H9 (cell line): ENCODE results near the gene AP3D1. TPM values are rescaled to one million over a fixed set of nuclear protein-coding genes. Genes with fewer than 3 reads are reported as not detected.

Source experiments
- DNase-seq: peaks from one replicate; pipeline ENCODE4 v3.0.0-alpha.2; 2017
- H2AFZ ChIP-seq: one replicate; pipeline ENCODE4 v1.6.1; 2013; ENCODE audit warnings: mild to moderate bottlenecking, low read length, control low read depth, moderate library complexity
- H2AK5ac ChIP-seq: 2 replicates; pipeline ENCODE4 v1.6.1; 2013; ENCODE audit warnings: low read length, control low read depth, mixed read lengths; ENCODE audit not compliant: insufficient read length
- H2BK120ac ChIP-seq: one replicate; pipeline ENCODE4 v1.6.1; 2013; ENCODE audit warnings: low read depth, mild to moderate bottlenecking, low read length, control low read depth, inconsistent platforms; ENCODE audit not compliant: poor library complexity, severe bottlenecking
- H2BK12ac ChIP-seq: 2 replicates; pipeline ENCODE4 v1.6.1; 2013; ENCODE audit warnings: low read length, control low read depth, mixed read lengths, low read depth; ENCODE audit not compliant: insufficient read length
- H2BK15ac ChIP-seq: 2 replicates; pipeline ENCODE4 v1.6.1; 2013; ENCODE audit warnings: low read depth, low read length, control low read depth
- H2BK20ac ChIP-seq: one replicate; pipeline ENCODE4 v1.6.1; 2013; ENCODE audit warnings: low read depth, mild to moderate bottlenecking, low read length, control low read depth, inconsistent platforms; ENCODE audit not compliant: poor library complexity, severe bottlenecking
- H2BK5ac ChIP-seq: 2 replicates; pipeline ENCODE4 v1.6.1; 2013; ENCODE audit warnings: low read length, control low read depth, mixed read lengths; ENCODE audit not compliant: insufficient read length
- H3K14ac ChIP-seq: 2 replicates; pipeline ENCODE4 v1.6.1; 2013; ENCODE audit warnings: low read length, control low read depth; ENCODE audit not compliant: insufficient read depth
- H3K18ac ChIP-seq: 2 replicates; pipeline ENCODE4 v1.6.1; 2013; ENCODE audit warnings: low read depth, mild to moderate bottlenecking, mixed read lengths, low read length, control low read depth; ENCODE audit not compliant: insufficient read length
- H3K23ac ChIP-seq: 2 replicates; pipeline ENCODE4 v1.6.1; 2013; ENCODE audit warnings: low read length, control low read depth, mixed read lengths, low read depth; ENCODE audit not compliant: insufficient read length
- H3K23me2 ChIP-seq: 2 replicates; pipeline ENCODE4 v1.6.1; 2013; ENCODE audit warnings: low read depth, mild to moderate bottlenecking, mixed read lengths, low read length, control low read depth; ENCODE audit not compliant: insufficient read length, poor library complexity, severe bottlenecking
- H3K27ac ChIP-seq: 2 replicates; pipeline ENCODE4 v1.5.1; 2013; ENCODE audit warnings: low read length, control low read depth, mixed read lengths, low read depth; ENCODE audit not compliant: insufficient read length
- H3K27me3 ChIP-seq: 2 replicates; pipeline ENCODE4 v1.6.1; 2013; ENCODE audit warnings: low read length, control low read depth, inconsistent platforms; ENCODE audit not compliant: insufficient read depth
- H3K4ac ChIP-seq: 2 replicates; pipeline ENCODE4 v1.6.1; 2013; ENCODE audit warnings: low read depth, mild to moderate bottlenecking, control low read depth, inconsistent platforms, low read length, moderate library complexity
- H3K4me1 ChIP-seq: 2 replicates; pipeline ENCODE4 v1.6.1; 2013; ENCODE audit warnings: low read length, control low read depth, inconsistent platforms; ENCODE audit not compliant: insufficient read depth
- H3K4me2 ChIP-seq: 2 replicates; pipeline ENCODE4 v1.6.1; 2013; ENCODE audit warnings: low read length, control low read depth, mixed read lengths; ENCODE audit not compliant: insufficient read length, insufficient read depth
- H3K56ac ChIP-seq: 2 replicates; pipeline ENCODE4 v1.6.1; 2013; ENCODE audit warnings: low read depth, mild to moderate bottlenecking, mixed read lengths, low read length, control low read depth; ENCODE audit not compliant: insufficient read length
- H3K79me1 ChIP-seq: 2 replicates; pipeline ENCODE4 v1.6.1; 2013; ENCODE audit warnings: low read depth, mild to moderate bottlenecking, moderate library complexity, low read length, control low read depth, inconsistent platforms; ENCODE audit not compliant: insufficient read depth, poor library complexity, severe bottlenecking
- H3K79me2 ChIP-seq: 2 replicates; pipeline ENCODE4 v1.6.1; 2013; ENCODE audit warnings: low read length, control low read depth, inconsistent platforms; ENCODE audit not compliant: insufficient read depth
- H3K9ac ChIP-seq: 2 replicates; pipeline ENCODE4 v1.6.1; 2013; ENCODE audit warnings: low read length, control low read depth, mixed read lengths; ENCODE audit not compliant: insufficient read length; ENCODE audit errors: extremely low read depth
- H3K9me3 ChIP-seq: one replicate; pipeline ENCODE4 v1.6.1; 2013; ENCODE audit warnings: low read depth, low read length, inconsistent platforms; ENCODE audit not compliant: control insufficient read depth
- H3T11ph ChIP-seq: one replicate; pipeline ENCODE4 v1.6.1; 2013; ENCODE audit warnings: mild to moderate bottlenecking, low read length, control low read depth, inconsistent platforms
- H4K20me1 ChIP-seq: one replicate; pipeline ENCODE4 v1.6.1; 2013; ENCODE audit not compliant: control insufficient read depth, insufficient read length, insufficient read depth
- H4K5ac ChIP-seq: 2 replicates; pipeline ENCODE4 v1.6.1; 2013; ENCODE audit warnings: low read depth, mild to moderate bottlenecking, mixed read lengths, low read length, control low read depth; ENCODE audit not compliant: insufficient read length
- H4K8ac ChIP-seq: replicated peaks from 2 replicates; pipeline ENCODE4 v1.6.1; 2013; ENCODE audit warnings: low read length, control low read depth, mixed read lengths, low read depth; ENCODE audit not compliant: insufficient read length
- H4K91ac ChIP-seq: 2 replicates; pipeline ENCODE4 v1.6.1; 2013; ENCODE audit warnings: low read depth, mild to moderate bottlenecking, moderate library complexity, mixed read lengths, low read length, control low read depth; ENCODE audit not compliant: insufficient read length
- H3K27ac Mint-ChIP-seq, 3 experiments: 2 replicates in 2 of 3; 3 replicates in 1 of 3; pipeline ENCODE4 v1.8.0; 2020 to 2021; ENCODE audit warnings: mixed read lengths in 3 of 3, mild to moderate bottlenecking in 1 of 3, moderate library complexity in 1 of 3
- H3K27me3 Mint-ChIP-seq: 2 replicates; pipeline ENCODE4 v1.8.0; 2021; ENCODE audit warnings: low read depth, mild to moderate bottlenecking, moderate library complexity, mixed read lengths
- H3K36me3 Mint-ChIP-seq, 3 experiments: 2 replicates in 2 of 3; 3 replicates in 1 of 3; pipeline ENCODE4 v1.8.0; 2020 to 2021; ENCODE audit warnings: low read depth in 3 of 3, mixed read lengths in 3 of 3; ENCODE audit not compliant: insufficient read depth in 1 of 3
- H3K4me1 Mint-ChIP-seq, 2 experiments: 2 replicates each; pipeline ENCODE4 v1.8.0; 2020; ENCODE audit warnings: mixed read lengths in 2 of 2
- H3K4me3 Mint-ChIP-seq, 2 experiments: 2 replicates in 1 of 2; 3 replicates in 1 of 2; pipeline ENCODE4 v1.8.0; 2020 to 2021; ENCODE audit warnings: mild to moderate bottlenecking in 2 of 2, mixed read lengths in 2 of 2, moderate library complexity in 1 of 2
- H3K9me3 Mint-ChIP-seq, 2 experiments: 2 replicates in 1 of 2; 3 replicates in 1 of 2; pipeline ENCODE4 v1.8.0; 2020; ENCODE audit warnings: mild to moderate bottlenecking in 2 of 2, mixed read lengths in 2 of 2, moderate library complexity in 1 of 2
- WGBS: extraction: QIAGEN DNeasy Blood & Tissue Kit; methylation state at CpG from one replicate; pipeline ENCODE4 v1.1.7; 2013; ENCODE audit warnings: missing lambda C conversion rate, low lambda C conversion rate, mixed read lengths; ENCODE audit not compliant: insufficient read length; ENCODE audit errors: extremely low coverage; 5-methylcytosine and 5-hydroxymethylcytosine counted together
- total RNA-seq: library from RNA; stranded (reverse); gene quantifications from 2 replicates; pipeline ENCODE4 v1.2.1, GENCODE V29; 2021
- TF ChIP-seq, protein P1 (sequence below): fragments of 200-600 bp; sonication (generic); conservative IDR thresholded peaks from 3 replicates; pipeline ENCODE4 v1.8.0; 2021; ENCODE audit warnings: antibody characterized with exemption, mild to moderate bottlenecking

The AP3D1 gene
- total RNA-seq, 1 experiment from 2014 or later, result 142 TPM

DNA sequence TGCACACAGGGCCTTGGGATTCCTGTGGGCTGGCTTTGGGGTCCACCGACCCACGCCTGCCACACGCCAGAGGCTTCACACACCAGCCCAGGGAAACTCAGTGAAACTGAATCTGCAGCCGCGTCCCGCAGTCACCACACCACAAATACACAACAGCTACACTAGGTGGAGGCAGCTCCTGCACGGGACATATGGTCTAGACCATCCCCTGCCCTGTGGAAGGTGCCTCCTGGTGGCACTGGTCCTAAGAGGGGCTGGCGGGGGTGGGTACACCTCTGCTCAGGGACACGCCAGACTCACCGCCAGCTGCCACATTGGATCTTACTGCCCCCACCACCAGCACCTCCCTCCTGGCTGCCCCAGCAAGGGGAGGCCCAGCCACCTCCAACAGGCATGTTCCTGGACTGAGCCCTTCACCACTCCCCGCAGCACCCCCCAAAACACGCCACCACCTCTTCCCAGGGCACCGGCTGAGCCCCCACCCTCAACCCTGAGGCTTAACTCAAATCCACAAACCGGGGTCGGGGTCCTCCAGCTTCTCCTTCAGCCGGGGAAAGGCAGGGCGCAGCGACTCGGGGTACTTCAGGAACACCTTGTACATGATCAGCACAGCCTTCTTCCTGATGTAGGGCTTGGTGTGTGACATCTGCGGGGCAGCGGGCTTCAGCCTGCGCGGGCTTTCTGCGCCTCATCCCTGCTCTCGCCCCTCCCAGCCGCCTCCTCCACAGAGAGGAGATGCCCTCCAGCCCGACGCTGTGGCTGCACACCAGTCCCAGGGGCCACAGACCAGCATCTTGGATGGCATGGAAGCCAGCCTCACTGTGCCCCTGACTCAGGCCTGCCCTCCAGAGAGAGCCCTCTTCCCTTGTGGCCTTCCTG, 21.2 kb downstream of the AP3D1 start:
- Histone ChIP-seq H2BK12ac (no peak overlapping the region), H3K18ac (no peak overlapping the region), H3K23ac (no peak overlapping the region), H3T11ph (no peak overlapping the region), H3K9ac (no peak overlapping the region), H4K5ac (no peak overlapping the region), H4K20me1 (no peaks in the 10 kb centered on the region), H2BK120ac (no peak overlapping the region), H2AFZ (no peak overlapping the region), H2BK20ac (no peak overlapping the region), H3K4ac (no peak overlapping the region), H2BK5ac (no peak overlapping the region), H3K4me2 (no peak overlapping the region), H3K14ac (no peak overlapping the region), H3K9me3 (no peaks in the 10 kb centered on the region), H2BK15ac (no peak overlapping the region), H3K27me3 (no peaks in the 10 kb centered on the region), H2AK5ac (no peak overlapping the region), H3K79me2 (no peaks in the 10 kb centered on the region), H3K23me2 (no peaks in the 10 kb centered on the region), H4K8ac (no peak overlapping the region), H3K27ac (no peak overlapping the region), H3K56ac (no peak overlapping the region), H4K91ac (no peak overlapping the region), H3K79me1 (no peaks in the 10 kb centered on the region), H3K4me1 (no peaks in the 10 kb centered on the region)
- no peaks in the 10 kb centered on the region for H3K4me1 Mint-ChIP-seq
- H3K36me3 Mint-ChIP-seq, result peaks cover 23 to 63% (median 60%) of the 10 kb centered on the region in 3 experiments; a peak in 6 of 7 replicates
- no peak overlapping the region for H3K27ac Mint-ChIP-seq
- H3K27me3 Mint-ChIP-seq, result no peaks in the 10 kb centered on the region
- TF ChIP-seq, protein P1, sequence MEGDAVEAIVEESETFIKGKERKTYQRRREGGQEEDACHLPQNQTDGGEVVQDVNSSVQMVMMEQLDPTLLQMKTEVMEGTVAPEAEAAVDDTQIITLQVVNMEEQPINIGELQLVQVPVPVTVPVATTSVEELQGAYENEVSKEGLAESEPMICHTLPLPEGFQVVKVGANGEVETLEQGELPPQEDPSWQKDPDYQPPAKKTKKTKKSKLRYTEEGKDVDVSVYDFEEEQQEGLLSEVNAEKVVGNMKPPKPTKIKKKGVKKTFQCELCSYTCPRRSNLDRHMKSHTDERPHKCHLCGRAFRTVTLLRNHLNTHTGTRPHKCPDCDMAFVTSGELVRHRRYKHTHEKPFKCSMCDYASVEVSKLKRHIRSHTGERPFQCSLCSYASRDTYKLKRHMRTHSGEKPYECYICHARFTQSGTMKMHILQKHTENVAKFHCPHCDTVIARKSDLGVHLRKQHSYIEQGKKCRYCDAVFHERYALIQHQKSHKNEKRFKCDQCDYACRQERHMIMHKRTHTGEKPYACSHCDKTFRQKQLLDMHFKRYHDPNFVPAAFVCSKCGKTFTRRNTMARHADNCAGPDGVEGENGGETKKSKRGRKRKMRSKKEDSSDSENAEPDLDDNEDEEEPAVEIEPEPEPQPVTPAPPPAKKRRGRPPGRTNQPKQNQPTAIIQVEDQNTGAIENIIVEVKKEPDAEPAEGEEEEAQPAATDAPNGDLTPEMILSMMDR, result no peak
- H3K9me3 Mint-ChIP-seq, result no peaks in the 10 kb centered on the region
- WGBS, result no CpG with 5 or more reads among the region's 28 CpGs
- no peak for DNase-seq
- no peak overlapping the region for H3K4me3 Mint-ChIP-seq
